Stimulated activated CD8-positive, alpha-beta memory T cell treated with anti-CD3 and anti-CD28 coated beads, Interleukin-15, amount 100 ng/mL, for 1 hour (primary cell): ENCODE measurements around the gene TCERG1.

Experiments used
- DNase-seq: peaks from one replicate; pipeline ENCODE4 v3.0.0-alpha.2; 2020; ENCODE audit warnings: low read depth

Gene TCERG1

GRCh38 chr5:146457431-146457830 lies 10.3 kb downstream of the TCERG1 start:
- no peak for DNase-seq

GRCh38 chr5:146458894-146459293 lies 11.8 kb downstream of the TCERG1 start:
- DNase-seq = no peak

- DNase-seq = no peak
These were observed 14.2 kb downstream of the TCERG1 start for GRCh38 chr5:146461319-146461718.

- no peak for DNase-seq
These were observed 16.3 kb downstream of the TCERG1 start for GRCh38 chr5:146463446-146463845.

GRCh38 chr5:146466521-146467349 lies 19.6 kb downstream of the TCERG1 start:
- DNase-seq = no peak

GRCh38 chr5:146467760-146468159 lies 20.6 kb downstream of the TCERG1 start:
- no peak for DNase-seq

- no peak for DNase-seq
These were observed 26.9 kb downstream of the TCERG1 start for GRCh38 chr5:146474065-146474464.

GRCh38 chr5:146475190-146475780 lies 28.2 kb downstream of the TCERG1 start:
- no peak for DNase-seq

GRCh38 chr5:146475906-146476305 lies 28.8 kb downstream of the TCERG1 start:
- no peak for DNase-seq

- DNase-seq = no peak
These were observed 35.6 kb downstream of the TCERG1 start for GRCh38 chr5:146482775-146483174.

- DNase-seq = no peak
These were observed 37.7 kb downstream of the TCERG1 start for GRCh38 chr5:146484714-146485391.

- no peak for DNase-seq
These were observed 43.1 kb downstream of the TCERG1 start for GRCh38 chr5:146490089-146490843.

- DNase-seq = no peak
These were observed 47.5 kb downstream of the TCERG1 start for GRCh38 chr5:146494656-146495055.

GRCh38 chr5:146499680-146500079 lies 52.5 kb downstream of the TCERG1 start:
- DNase-seq = no peak

GRCh38 chr5:146507428-146507827 lies 60.3 kb downstream of the TCERG1 start:
- no peak for DNase-seq

- no peak for DNase-seq
These were observed 63.5 kb downstream of the TCERG1 start for GRCh38 chr5:146510559-146511125.

GRCh38 chr5:146513462-146513861 lies 66.3 kb downstream of the TCERG1 start:
- no peak for DNase-seq

GRCh38 chr5:146514575-146514974 lies 67.4 kb downstream of the TCERG1 start:
- no peak for DNase-seq

- DNase-seq = no peak
These were observed 68.5 kb downstream of the TCERG1 start for GRCh38 chr5:146515473-146516150.

- DNase-seq = no peak
These were observed 69.0 kb downstream of the TCERG1 start, which contains the start of gene GPR151 for GRCh38 chr5:146516151-146516475. TSS of gene GPR151 (minus strand) at chr5:146516190. CDS start at chr5:146516113, 77 bp downstream.

- no peak for DNase-seq
These were observed 72.4 kb downstream of the TCERG1 start for GRCh38 chr5:146519554-146519953.
